OCI-LY1 (cell line): ENCODE results near the gene EBF3.

Source experiments
- H2AFZ ChIP-seq: fragments of 200-600 bp; sonication (generic), shearing (Covaris generic); 2 replicates; pipeline ENCODE4 v1.6.0; 2014; ENCODE audit warnings: antibody characterized with exemption, mild to moderate bottlenecking, low read length
- H3F3A ChIP-seq: fragments of 200-600 bp; sonication (generic), shearing (Covaris generic); 2 replicates; pipeline ENCODE4 v1.6.0; 2014; ENCODE audit warnings: mild to moderate bottlenecking, antibody characterized with exemption, low read length, moderate library complexity; ENCODE audit not compliant: insufficient read depth
- H3K27ac ChIP-seq: fragments of 200-600 bp; sonication (generic); 2 replicates; pipeline ENCODE4 v1.5.1; 2014; ENCODE audit warnings: low read length, mixed run types, mild to moderate bottlenecking, low read depth; ENCODE audit not compliant: poor library complexity, severe bottlenecking
- H3K27me3 ChIP-seq: fragments of 200-600 bp; sonication (generic); 2 replicates; pipeline ENCODE4 v1.6.0; 2014; ENCODE audit warnings: antibody characterized with exemption, mild to moderate bottlenecking, low read length, moderate library complexity; ENCODE audit not compliant: insufficient read depth
- H3K36me3 ChIP-seq: fragments of 200-600 bp; sonication (generic); 2 replicates; pipeline ENCODE4 v1.6.1; 2014; ENCODE audit warnings: mild to moderate bottlenecking, antibody characterized with exemption, low read length, moderate library complexity, mixed read lengths; ENCODE audit not compliant: insufficient read depth
- H3K4me1 ChIP-seq: fragments of 200-600 bp; sonication (generic); 2 replicates; pipeline ENCODE4 v1.5.1; 2014; ENCODE audit warnings: mild to moderate bottlenecking, low read length, moderate library complexity; ENCODE audit not compliant: insufficient read depth, severe bottlenecking
- H3K4me2 ChIP-seq: fragments of 200-600 bp; sonication (generic), shearing (Covaris generic); 2 replicates; pipeline ENCODE4 v1.6.1; 2014; ENCODE audit warnings: low read length
- H3K4me3 ChIP-seq: fragments of 200-600 bp; sonication (generic); 2 replicates; pipeline ENCODE4 v1.5.1; 2014; ENCODE audit warnings: low read length, low read depth, mild to moderate bottlenecking, mixed read lengths; ENCODE audit not compliant: poor library complexity, severe bottlenecking
- H3K79me2 ChIP-seq: fragments of 200-600 bp; shearing (Covaris generic); 2 replicates; pipeline ENCODE4 v1.6.1; 2016; ENCODE audit warnings: mixed run types, low read length, mixed read lengths; ENCODE audit not compliant: insufficient read depth
- H3K9ac ChIP-seq: fragments of 200-600 bp; sonication (generic), shearing (Covaris generic); 2 replicates; pipeline ENCODE4 v1.6.1; 2014; ENCODE audit warnings: mild to moderate bottlenecking, low read length, mixed read lengths
- H3K9me2 ChIP-seq: fragments of 200-600 bp; sonication (generic), shearing (Covaris generic); 2 replicates; pipeline ENCODE4 v1.6.1; 2014; ENCODE audit warnings: low read depth, mild to moderate bottlenecking, low read length, mixed read lengths
- H3K9me3 ChIP-seq: fragments of 200-600 bp; shearing (Covaris generic); 2 replicates; pipeline ENCODE4 v1.6.1; 2014; ENCODE audit warnings: low read length, mixed read lengths
- H4K20me1 ChIP-seq: fragments of 200-600 bp; sonication (generic), shearing (Covaris generic); 2 replicates; pipeline ENCODE4 v1.6.0; 2016; ENCODE audit warnings: mild to moderate bottlenecking, low read length; ENCODE audit not compliant: insufficient read depth
- CTCF ChIP-seq: fragments of 200-600 bp; sonication (generic), shearing (Covaris generic); IDR thresholded peaks from 2 replicates; pipeline ENCODE4 v1.5.1; 2017; ENCODE audit warnings: mild to moderate bottlenecking, antibody characterized with exemption, low read length, moderate library complexity, mixed read lengths
- EZH2 ChIP-seq: fragments of 200-600 bp; sonication (generic), shearing (Covaris generic); IDR thresholded peaks from 2 replicates; pipeline ENCODE4 v1.8.0; 2017; ENCODE audit warnings: borderline replicate concordance, mixed run types, mild to moderate bottlenecking, antibody characterized with exemption, low read length, moderate library complexity, mixed read lengths

The EBF3 gene

GRCh38 chr10:129961157-129961701, 2.8 kb downstream of the EBF3 start:
- Histone ChIP-seq H3K27me3 (no peaks in the 10 kb centered on the region; the same call in 1 of the 2 replicates), H2AFZ (no peak overlapping the region), H3K9ac (no peak overlapping the region), H3K4me2 (no peak overlapping the region), H3K79me2 (no peaks in the 10 kb centered on the region), H4K20me1 (no peaks in the 10 kb centered on the region), H3K4me1 (no peaks in the 10 kb centered on the region), H3K4me3 (no peak overlapping the region), H3K36me3 (no peaks in the 10 kb centered on the region), H3K9me3 (no peaks in the 10 kb centered on the region), H3F3A (no peaks in the 10 kb centered on the region), H3K27ac (no peak overlapping the region), H3K9me2 (no peaks in the 10 kb centered on the region)
- TF ChIP-seq CTCF (no peak), EZH2 (no peak)

GRCh38 chr10:129960481-129961156, 3.5 kb downstream of the EBF3 start:
- Histone ChIP-seq H3F3A (no peaks in the 10 kb centered on the region), H3K9me3 (no peaks in the 10 kb centered on the region), H3K4me3 (no peak overlapping the region), H3K4me1 (no peaks in the 10 kb centered on the region), H3K4me2 (no peak overlapping the region), H2AFZ (no peak overlapping the region), H3K36me3 (no peaks in the 10 kb centered on the region), H3K27me3 (no peaks in the 10 kb centered on the region; the same call in 1 of the 2 replicates), H4K20me1 (no peaks in the 10 kb centered on the region), H3K9ac (no peak overlapping the region), H3K79me2 (no peaks in the 10 kb centered on the region), H3K27ac (no peak overlapping the region), H3K9me2 (no peaks in the 10 kb centered on the region)
- TF ChIP-seq CTCF (no peak), EZH2 (no peak)

GRCh38 chr10:129959544-129960480, 4.3 kb downstream of the EBF3 start:
- H2AFZ ChIP-seq, result no peak overlapping the region
- H3K36me3 ChIP-seq, result no peaks in the 10 kb centered on the region
- H3K4me2 ChIP-seq, result no peak overlapping the region
- no peak overlapping the region for H3K4me3 ChIP-seq
- TF ChIP-seq CTCF (no peak), EZH2 (no peak)
- no peaks in the 10 kb centered on the region for H3K79me2 ChIP-seq
- no peaks in the 10 kb centered on the region for H4K20me1 ChIP-seq
- no peak overlapping the region for H3K27ac ChIP-seq
- no peaks in the 10 kb centered on the region for H3K9me3 ChIP-seq
- no peaks in the 10 kb centered on the region for H3K4me1 ChIP-seq
- no peaks in the 10 kb centered on the region; the same call in 1 of the 2 replicates for H3K27me3 ChIP-seq
- H3F3A ChIP-seq, result no peaks in the 10 kb centered on the region
- no peaks in the 10 kb centered on the region for H3K9me2 ChIP-seq
- H3K9ac ChIP-seq, result no peak overlapping the region
